T-helper 2 cell (primary cell): ENCODE data around the gene ELP5.

Experiments used
- DNase-seq, 5 experiments: peaks; one replicate each; pipeline versions ENCODE4 v3.0.0 to v3.0.0-alpha.2; 2012 to 2022

ELP5 gene

GRCh38 chr17:7258731-7259554 is 6.9 kb downstream of the ELP5 start:
- no peak for DNase-seq

- DNase-seq = no peak
Observed at GRCh38 chr17:7259555-7259889, 7.5 kb downstream of the ELP5 start.

- no peak for DNase-seq
Observed at GRCh38 chr17:7260151-7260550, 8.1 kb downstream of the ELP5 start.

DNA sequence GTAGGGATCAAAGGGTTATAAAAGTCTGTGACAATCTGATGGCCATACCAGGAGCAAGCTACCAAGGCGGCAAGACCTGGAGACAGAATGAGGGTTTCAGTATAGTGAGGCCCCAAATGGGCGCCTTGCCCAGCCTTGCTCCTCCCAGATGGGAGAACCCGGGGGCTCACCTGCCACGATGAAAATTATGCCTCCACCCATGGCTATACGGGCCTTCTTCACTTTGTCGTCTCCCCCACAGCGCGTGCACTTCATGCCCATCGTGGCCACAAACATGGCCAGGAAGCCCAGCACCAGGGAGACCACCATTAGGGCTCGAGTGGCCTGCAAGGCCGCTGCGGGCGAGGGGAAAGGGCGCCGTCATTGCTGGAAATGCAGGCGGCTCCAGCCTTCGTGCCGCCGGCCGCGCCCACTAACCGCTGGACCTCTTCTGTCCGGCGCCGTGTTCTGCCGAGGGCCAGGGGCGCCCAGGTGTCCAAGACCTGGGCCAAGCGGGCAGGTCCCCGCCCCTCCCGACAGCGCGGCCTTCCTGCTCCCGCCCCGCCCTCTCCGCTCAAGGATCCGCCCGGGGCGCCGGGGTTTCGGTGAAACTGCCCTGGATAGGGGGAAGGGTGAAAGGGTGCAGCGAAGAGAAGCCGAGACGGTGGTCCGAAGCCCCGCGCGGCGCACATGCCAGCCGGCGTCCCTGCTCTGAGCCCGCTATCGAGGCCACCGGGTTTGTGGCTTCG is 8.8 kb downstream of the ELP5 start:
- peak in 2 of 5 experiments; percentile 23 to 30 for DNase-seq

- DNase-seq = peak in 3 of 5 experiments; percentile 10 to 48 (median 22)
Observed at GRCh38 chr17:7261379-7262191, 9.6 kb downstream of the ELP5 start.

DNA sequence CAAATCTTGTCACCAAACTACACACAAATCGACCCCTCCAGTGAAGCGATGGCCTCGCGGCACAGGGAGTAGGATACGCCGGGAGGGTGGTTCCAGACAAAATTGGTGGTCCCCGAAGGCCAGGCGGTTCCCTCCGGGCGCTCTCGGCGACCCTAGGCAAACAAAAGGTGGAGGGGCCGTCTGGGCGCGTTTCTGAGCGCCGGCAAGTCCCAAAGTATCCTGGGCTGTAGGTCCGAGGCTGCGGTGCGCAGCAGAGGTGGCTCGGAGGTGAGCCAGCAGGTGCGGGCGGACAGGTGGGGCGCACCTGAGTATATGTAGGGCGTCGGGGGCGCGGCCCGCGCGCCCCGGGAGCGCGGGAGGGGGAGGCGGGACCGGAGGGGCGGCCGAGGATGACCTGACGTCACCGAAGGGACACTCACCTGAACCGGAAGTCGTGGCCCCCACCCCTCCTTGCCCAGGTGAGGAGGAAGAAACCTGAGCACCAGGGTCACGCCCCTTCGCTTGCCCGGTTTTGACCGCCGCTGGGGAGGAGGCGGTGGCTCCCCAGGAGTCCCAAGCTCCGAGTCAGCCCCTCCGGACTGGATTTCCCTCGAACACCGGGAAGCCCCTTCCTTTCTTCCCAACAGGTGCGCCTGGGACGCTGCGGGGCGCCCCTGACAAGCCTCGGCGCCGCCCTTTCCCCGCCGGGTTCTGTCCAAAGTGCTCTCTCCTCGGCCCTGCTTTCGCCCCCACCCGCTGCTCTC is 10.3 kb downstream of the ELP5 start, which contains the start of gene CLDN7:
CLDN7 (minus strand) TSS at position 287 of the 743 bp plus-strand sequence. CDS start 435 bp downstream, outside the sequence.
- DNase-seq = no peak

GRCh38 chr17:7262935-7263800 is 11.2 kb downstream of the ELP5 start:
- no peak for DNase-seq

- no peak for DNase-seq
Observed at GRCh38 chr17:7263801-7264078, 11.7 kb downstream of the ELP5 start.

DNA sequence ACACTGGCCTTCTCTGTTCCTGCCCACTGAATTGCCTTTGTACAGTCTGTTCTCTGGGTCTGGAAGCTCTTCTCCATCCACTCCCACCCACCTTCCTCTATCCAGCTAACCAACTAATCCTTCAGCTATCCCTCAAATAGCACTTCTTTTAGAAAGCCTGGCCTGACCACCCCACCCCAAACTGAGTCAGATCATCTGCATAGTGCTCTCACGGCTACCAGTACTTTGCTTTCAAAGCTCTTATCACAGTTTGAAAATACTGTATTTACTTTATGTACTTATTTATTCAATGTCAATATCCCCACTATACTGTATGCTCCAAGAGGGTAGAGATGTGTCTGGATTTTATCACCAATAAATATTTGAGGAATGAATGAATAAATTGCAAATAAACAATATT is 14.8 kb downstream of the ELP5 start:
- DNase-seq = no peak

DNA sequence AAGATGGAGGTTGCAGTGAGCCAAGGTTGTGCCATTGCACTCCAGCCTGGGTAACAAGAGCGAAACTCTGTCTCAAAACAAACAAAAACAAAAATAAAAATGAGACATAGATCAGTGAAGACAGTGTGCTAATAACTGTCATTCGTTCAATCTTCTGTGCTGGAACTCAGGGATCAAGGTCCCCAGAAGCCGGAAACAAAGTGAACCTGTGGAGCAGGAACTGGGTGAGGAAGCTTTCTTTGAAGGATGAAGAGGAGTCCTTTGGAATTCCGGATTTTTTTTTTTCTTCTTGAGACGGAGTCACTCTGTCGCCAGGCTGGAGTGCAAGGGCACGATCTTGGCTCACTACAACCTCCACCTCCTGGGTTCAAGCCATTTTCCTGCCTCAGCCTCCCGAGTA is 27.4 kb downstream of the ELP5 start:
- DNase-seq = no peak

DNA sequence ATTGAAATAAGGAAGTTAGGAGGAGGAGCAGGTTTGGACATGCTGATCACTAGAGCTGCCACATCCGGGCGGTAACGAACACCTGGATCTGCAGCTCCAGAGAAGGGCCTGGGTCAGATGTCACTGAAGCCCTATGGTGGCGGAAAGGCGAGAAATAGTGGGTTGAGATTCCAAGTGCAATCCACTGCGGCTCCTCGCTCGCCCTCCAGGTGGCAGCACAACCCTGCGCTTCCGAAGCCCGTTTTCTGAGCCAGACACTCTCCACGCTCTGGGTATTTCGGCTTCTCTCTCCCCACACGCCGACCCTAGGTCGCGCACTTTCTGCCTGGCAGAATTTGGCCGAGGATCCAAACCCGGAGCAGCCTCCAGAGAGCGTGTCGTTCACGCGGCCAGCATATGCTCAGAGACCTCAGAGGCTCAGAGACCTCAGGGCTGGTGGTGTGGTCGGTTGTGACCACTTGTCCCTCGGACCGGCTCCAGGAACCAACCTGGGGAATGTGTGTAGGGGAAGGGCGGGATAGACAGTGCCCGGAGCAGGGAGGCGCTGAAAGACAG is 28.6 kb downstream of the ELP5 start:
- DNase-seq = peak; percentile 67 to 81 (median 78)

DNA sequence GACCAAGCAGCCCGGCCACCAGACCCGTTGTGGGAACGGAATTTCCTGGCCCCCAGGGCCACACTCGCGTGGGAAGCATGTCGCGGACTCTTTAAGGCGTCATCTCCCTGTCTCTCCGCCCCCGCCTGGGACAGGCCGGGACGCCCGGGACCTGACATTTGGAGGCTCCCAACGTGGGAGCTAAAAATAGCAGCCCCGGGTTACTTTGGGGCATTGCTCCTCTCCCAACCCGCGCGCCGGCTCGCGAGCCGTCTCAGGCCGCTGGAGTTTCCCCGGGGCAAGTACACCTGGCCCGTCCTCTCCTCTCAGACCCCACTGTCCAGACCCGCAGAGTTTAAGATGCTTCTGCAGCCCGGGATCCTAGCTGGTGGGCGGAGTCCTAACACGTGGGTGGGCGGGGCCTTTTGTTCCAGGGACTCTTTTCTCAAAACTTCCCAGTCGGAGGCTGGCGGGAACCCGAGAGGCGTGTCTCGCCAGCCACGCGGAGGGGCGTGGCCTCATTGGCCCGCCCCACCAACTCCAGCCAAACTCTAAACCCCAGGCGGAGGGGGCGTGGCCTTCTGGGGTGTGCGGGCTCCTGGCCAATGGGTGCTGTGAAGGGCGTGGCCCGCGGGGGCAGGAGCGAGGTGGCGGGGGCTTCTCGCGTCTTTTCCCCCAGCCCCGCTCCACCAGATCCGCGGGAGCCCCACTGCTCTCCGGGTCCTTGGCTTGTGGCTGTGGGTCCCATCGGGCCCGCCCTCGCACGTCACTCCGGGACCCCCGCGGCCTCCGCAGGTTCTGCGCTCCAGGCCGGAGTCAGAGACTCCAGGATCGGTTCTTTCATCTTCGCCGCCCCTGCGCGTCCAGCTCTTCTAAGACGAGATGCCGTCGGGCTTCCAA is 29.3 kb downstream of the ELP5 start, which contains the start of gene SLC2A4:
SLC2A4 (plus strand) TSS at position 645 of the 879 bp plus-strand sequence; CDS start at position 862, 217 bp downstream.
- peak; percentile 61 to 86 (median 78) for DNase-seq

DNA sequence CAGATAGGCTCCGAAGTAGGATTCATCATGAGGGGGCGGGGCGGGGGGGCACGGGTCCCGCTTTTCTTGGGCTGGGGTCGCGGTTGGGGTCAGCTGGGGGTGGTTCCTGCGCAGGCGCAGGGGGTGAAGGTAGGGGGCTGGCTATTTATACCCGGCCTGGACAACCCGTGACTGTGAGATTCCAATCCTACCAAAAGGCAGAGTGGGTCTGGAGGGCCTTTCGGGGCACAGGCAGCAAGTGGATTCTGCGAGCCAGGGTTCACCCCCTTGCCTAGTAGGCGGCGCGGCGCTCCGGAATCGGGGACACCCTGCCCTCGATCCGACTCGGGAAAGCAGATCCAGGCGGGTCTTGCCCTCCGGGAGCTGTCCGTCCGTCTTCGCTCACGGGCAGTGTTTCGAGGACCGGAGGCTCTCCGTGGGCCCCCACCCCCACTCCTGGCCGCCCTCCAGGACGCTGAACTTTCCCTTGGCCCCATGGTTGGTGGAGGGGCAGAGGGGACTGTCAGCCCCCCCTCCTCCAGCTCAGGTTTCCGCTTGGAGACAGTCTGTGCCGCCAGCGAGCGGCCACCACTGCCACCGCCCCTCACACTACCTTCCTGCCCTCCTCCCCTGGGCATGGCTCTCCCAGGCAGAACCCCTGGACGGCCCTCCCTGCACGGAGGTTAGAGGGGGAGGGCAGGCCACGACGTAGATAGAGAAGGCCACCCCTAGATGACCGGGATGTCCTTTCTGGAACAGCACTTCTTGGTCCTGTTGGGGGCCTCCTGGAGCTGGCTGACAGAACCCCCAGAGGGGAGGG is 30.1 kb downstream of the ELP5 start:
- DNase-seq = no peak

DNA sequence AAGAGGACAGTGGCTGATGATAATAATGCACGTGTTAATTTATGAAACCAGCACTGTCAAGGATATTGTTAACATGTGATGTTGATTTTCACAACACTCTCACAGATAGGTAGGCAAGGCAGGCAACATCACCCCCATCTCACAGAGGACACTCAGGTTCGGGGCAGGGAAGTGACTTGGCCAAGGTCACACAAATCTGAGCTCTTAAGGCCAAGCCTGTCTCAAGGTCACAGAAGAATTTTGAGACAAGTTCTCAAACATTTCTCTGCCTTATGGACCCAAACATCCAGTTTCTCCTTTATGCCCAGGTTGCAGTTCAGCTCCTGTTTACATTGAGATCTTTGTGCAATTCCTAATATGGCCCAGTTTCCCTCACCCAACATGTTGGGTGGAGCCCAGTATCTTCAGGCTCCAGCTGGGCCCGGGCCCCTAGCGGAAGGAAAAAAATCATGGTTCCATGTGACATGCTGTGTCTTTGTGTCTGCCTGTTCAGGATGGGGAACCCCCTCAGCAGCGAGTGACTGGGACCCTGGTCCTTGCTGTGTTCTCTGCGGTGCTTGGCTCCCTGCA is 30.8 kb downstream of the ELP5 start:
- no peak for DNase-seq

GRCh38 chr17:7283471-7284216 is 31.6 kb downstream of the ELP5 start:
- DNase-seq = no peak

DNA sequence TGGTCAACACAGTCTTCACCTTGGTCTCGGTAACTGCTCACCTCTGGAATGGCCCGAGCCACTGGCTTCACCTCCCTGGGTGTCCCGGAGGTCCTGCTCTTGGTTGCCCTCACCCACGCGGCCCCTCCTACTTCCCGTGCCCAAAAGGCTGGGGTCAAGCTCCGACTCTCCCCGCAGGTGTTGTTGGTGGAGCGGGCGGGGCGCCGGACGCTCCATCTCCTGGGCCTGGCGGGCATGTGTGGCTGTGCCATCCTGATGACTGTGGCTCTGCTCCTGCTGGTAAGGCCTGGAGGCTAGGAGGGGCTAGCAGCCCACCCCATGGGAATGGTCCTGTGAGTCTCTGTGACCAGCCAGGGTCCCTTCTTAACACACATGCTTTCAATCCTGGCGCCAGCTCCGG is 32.9 kb downstream of the ELP5 start:
- no peak for DNase-seq

DNA sequence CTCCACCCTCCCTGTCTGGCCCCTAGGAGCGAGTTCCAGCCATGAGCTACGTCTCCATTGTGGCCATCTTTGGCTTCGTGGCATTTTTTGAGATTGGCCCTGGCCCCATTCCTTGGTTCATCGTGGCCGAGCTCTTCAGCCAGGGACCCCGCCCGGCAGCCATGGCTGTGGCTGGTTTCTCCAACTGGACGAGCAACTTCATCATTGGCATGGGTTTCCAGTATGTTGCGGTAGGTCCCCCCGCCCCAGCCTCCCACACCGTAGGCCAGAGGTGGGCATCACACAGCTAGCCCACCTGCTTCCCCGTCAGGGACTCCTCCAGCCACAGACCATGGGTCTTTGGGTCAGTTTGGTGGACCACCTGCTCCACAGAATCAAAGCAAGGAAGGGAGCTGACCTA is 33.7 kb downstream of the ELP5 start:
- no peak for DNase-seq
